T-cell (primary cell): ENCODE data around the gene IMP3. TPM values are rescaled to one million over a fixed set of nuclear protein-coding genes. Genes with fewer than 3 reads are reported as not detected.

ENCODE experiments used
- ATAC-seq, 4 experiments: fragments of 200-7000 bp in 3 of 4; fragments of 150-1000 bp in 1 of 4; cut with Tn5 transposase; replicated peaks in 1 of 4; 1 replicate in 3 of 4; 2 replicates in 1 of 4; pipeline ENCODE4 v1.10.0; 2021; ENCODE audit warnings: moderate library complexity in 3 of 4, mild to moderate bottlenecking in 2 of 4, moderate number of reproducible peaks in 1 of 4
- CTCF ChIA-PET, 2 donors: fragments of 300-600 bp; sonication (Branson Sonifier 250); formaldehyde crosslinking; loops; one replicate each; lab custom pipeline; 2022; ENCODE audit warnings: antibody characterized with exemption in 2 of 2; lab: Charles Lee
- POLR2A ChIA-PET, 2 donors: fragments of 300-600 bp; sonication (Branson Sonifier 250); formaldehyde crosslinking; loops; one replicate each; lab custom pipeline; 2022; ENCODE audit warnings: antibody characterized with exemption in 2 of 2; lab: Charles Lee
- DNase-seq, 35 experiments: peaks; one replicate each; pipeline versions ENCODE4 v3.0.0 to v3.0.0-alpha.2; 2013 to 2023
- H3K27ac ChIP-seq: one replicate; pipeline ENCODE4 v1.5.1; 2013; ENCODE audit warnings: low read length
- H3K27me3 ChIP-seq, 2 experiments: replicated peaks in 1 of 2; 1 replicate in 1 of 2; 2 replicates in 1 of 2; pipeline versions ENCODE4 v1.6.1 to v1.7.0; 2013; ENCODE audit warnings: low read length in 1 of 2, mixed read lengths in 1 of 2; ENCODE audit not compliant: control insufficient read depth in 2 of 2, insufficient read depth in 2 of 2; ENCODE audit errors: extremely low read depth in 1 of 2
- H3K36me3 ChIP-seq, 2 donors: 1 replicate in 1 of 2; 2 replicates in 1 of 2; pipeline versions ENCODE4 v1.6.1 to v1.7.0; 2013; ENCODE audit warnings: low read length in 1 of 2; ENCODE audit not compliant: control insufficient read depth in 2 of 2, insufficient read depth in 1 of 2; ENCODE audit errors: extremely low read depth in 1 of 2
- H3K4me1 ChIP-seq, 2 experiments: 1 replicate in 1 of 2; 2 replicates in 1 of 2; pipeline versions ENCODE4 v1.6.1 to v1.7.0; 2013; ENCODE audit warnings: low read length in 2 of 2, mixed read lengths in 1 of 2; ENCODE audit not compliant: insufficient read depth in 2 of 2, control insufficient read depth in 1 of 2; ENCODE audit errors: extremely low read depth in 1 of 2
- H3K4me3 ChIP-seq, 2 donors: 1 replicate in 1 of 2; 2 replicates in 1 of 2; pipeline versions ENCODE4 v1.5.1 to v1.7.0; 2013; ENCODE audit warnings: mild to moderate bottlenecking in 2 of 2, low read length in 1 of 2, moderate library complexity in 1 of 2; ENCODE audit not compliant: control insufficient read depth in 1 of 2; ENCODE audit errors: extremely low read depth in 1 of 2
- H3K9me3 ChIP-seq: 2 replicates; pipeline ENCODE4 v1.7.0; 2013
- H3K27ac Mint-ChIP-seq, 2 donors: one replicate each; pipeline ENCODE4 v1.8.0; 2020 to 2021; ENCODE audit warnings: mild to moderate bottlenecking in 2 of 2, mixed read lengths in 2 of 2
- H3K27me3 Mint-ChIP-seq, 2 donors: one replicate each; pipeline ENCODE4 v1.8.0; 2021 to 2022; ENCODE audit warnings: mixed read lengths in 2 of 2
- H3K36me3 Mint-ChIP-seq: one replicate; pipeline ENCODE4 v1.8.0; 2021; ENCODE audit warnings: mixed read lengths
- H3K4me1 Mint-ChIP-seq, 3 donors: one replicate each; pipeline ENCODE4 v1.8.0; 2020 to 2022; ENCODE audit warnings: mixed read lengths in 3 of 3, mild to moderate bottlenecking in 1 of 3
- H3K4me3 Mint-ChIP-seq, 3 donors: one replicate each; pipeline ENCODE4 v1.8.0; 2020 to 2022; ENCODE audit warnings: mild to moderate bottlenecking in 3 of 3, mixed read lengths in 3 of 3, moderate library complexity in 3 of 3
- H3K9me3 Mint-ChIP-seq, 3 donors: one replicate each; pipeline ENCODE4 v1.8.0; 2020 to 2022; ENCODE audit warnings: mixed read lengths in 3 of 3
- WGBS: methylation state at CpG from one replicate; pipeline ENCODE4 v1.1.5; 2013; ENCODE audit warnings: missing lambda C conversion rate; ENCODE audit not compliant: insufficient coverage; 5-methylcytosine and 5-hydroxymethylcytosine counted together
- total RNA-seq, 35 experiments: library from RNA in 6 of 35; stranded (reverse) in 6 of 35; fragments of 120-200 nt in 1 of 35; gene quantifications; one replicate each; pipeline versions ENCODE4 v1.2.1 to v1.2.4 and lab custom pipeline; 2013 to 2026

The IMP3 gene
- total RNA-seq, 5 donors from 2014 or later (not counting 1 experiment from before 2014, with no cell fraction given): 39.6 to 86.6 (median 81.8) TPM

GRCh38 chr15:75616766-75617165, 23.3 kb downstream of the IMP3 start:
- Histone ChIP-seq H3K36me3 (peaks cover 4 to 65% of the 10 kb centered on the region in 2 donors), H3K27me3 (no peaks in the 10 kb centered on the region), H3K27ac (no peak overlapping the region), H3K4me3 (no peak overlapping the region), H3K9me3 (no peaks in the 10 kb centered on the region), H3K4me1 (peaks cover 0 to 16% of the 10 kb centered on the region in 2 experiments)
- Mint-ChIP-seq H3K27me3 (no peaks in the 10 kb centered on the region), H3K4me3 (no peak overlapping the region), H3K4me1 (peaks cover 17 to 19% (median 17%) of the 10 kb centered on the region in 3 donors), H3K36me3 (peaks cover 57% of the 10 kb centered on the region), H3K9me3 (no peaks in the 10 kb centered on the region), H3K27ac (no peak overlapping the region)
- ATAC-seq (no peak), DNase-seq (no peak)
- POLR2A ChIA-PET: no interaction called here
- CTCF ChIA-PET: no interaction called here

DNA sequence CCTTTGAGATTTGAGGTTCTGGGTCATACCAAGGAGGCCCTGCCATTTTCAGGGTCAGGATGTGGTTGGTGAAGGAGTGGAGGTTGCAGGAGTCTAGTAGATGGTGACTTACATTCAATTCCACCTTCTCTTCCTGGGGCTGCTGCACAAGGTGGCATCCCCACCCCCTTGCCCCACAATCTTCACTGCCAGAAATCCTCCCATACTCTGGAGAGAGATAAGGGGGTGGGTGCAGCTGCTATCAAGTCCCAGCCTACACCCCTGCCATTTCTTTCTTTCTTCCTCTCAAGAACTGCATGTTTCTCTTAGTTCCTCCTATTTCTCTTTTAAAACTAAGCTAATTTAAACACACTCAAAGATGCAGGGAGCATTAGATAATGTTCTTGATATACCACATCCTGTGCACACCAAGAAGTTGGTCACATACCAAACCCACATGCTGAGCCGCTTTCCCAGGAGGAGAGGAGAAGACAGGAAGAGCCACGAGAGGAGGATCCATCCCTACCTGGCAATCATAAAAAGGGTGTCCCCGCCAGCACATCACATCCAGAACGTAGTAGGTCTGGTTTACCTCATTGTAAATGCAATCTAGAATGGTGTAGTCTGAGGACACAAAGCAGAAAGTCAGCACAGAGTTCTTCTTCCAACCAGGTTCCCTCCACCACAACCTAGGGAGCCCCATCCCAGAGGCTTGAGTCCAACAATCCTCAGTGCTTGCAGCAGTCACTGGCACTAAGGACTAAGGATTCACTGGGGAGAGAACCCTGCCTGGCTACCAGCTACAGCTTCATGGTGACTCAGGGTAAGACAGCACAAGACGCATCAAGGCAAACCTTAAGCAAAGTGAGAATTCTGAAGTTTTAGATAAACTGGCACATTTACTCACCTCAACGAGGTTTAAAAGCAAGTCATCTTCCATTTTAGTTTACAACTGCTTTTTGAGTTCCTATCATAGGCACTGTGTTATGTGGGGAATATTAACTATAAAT, 33.0 kb downstream of the IMP3 start:
- Mint-ChIP-seq H3K4me1 (peaks cover 39 to 53% (median 43%) of the 10 kb centered on the region in 3 donors), H3K4me3 (peak overlapping the region; percentile 40 to 62 (median 59)), H3K27ac (peak overlapping the region; percentile 92 to 99), H3K9me3 (no peaks in the 10 kb centered on the region), H3K36me3 (peaks cover 37% of the 10 kb centered on the region), H3K27me3 (no peaks in the 10 kb centered on the region)
- peak; percentile 80 to 84 (median 82) for ATAC-seq
- Histone ChIP-seq H3K36me3 (peaks cover 7 to 14% of the 10 kb centered on the region in 2 donors), H3K27ac (peak overlapping the region; percentile 86), H3K9me3 (no peaks in the 10 kb centered on the region), H3K4me1 (peaks cover 36 to 47% of the 10 kb centered on the region in 2 experiments), H3K4me3 (peak overlapping the region in 1 of 2 donors; percentile 21), H3K27me3 (no peaks in the 10 kb centered on the region)
- CTCF ChIA-PET: interaction anchor here in 1 of 2 donors (0.5 to 1.8 kb wide), 3 partner anchors 33 to 239 kb away, joined by 3 to 11 read pairs (median 4); partner anchors contain the start of genes IMP3, MAN2C1 and SIN3A
- no CpG with 5 or more reads among the region's 6 CpGs for WGBS
- POLR2A ChIA-PET: no interaction called here
- DNase-seq: peak in 26 of 35 experiments; percentile 3 to 49 (median 16)

GRCh38 chr15:75606026-75606425, 34.0 kb downstream of the IMP3 start:
- H3K4me3 ChIP-seq: peak overlapping the region in 1 of 2 donors; percentile 21
- peaks cover 40% of the 10 kb centered on the region for H3K36me3 Mint-ChIP-seq

GRCh38 chr15:75599401-75599800, 40.6 kb downstream of the IMP3 start:
- no peak for ATAC-seq
- Histone ChIP-seq H3K36me3 (peaks cover 2 to 52% of the 10 kb centered on the region in 2 donors), H3K9me3 (no peaks in the 10 kb centered on the region), H3K27me3 (no peaks in the 10 kb centered on the region), H3K4me1 (peaks cover 3 to 23% of the 10 kb centered on the region in 2 experiments), H3K4me3 (no peak overlapping the region), H3K27ac (no peak overlapping the region)
- Mint-ChIP-seq H3K36me3 (peaks cover 36% of the 10 kb centered on the region), H3K4me3 (no peak overlapping the region), H3K9me3 (no peaks in the 10 kb centered on the region), H3K4me1 (peaks cover 23 to 28% (median 26%) of the 10 kb centered on the region in 3 donors), H3K27ac (no peak overlapping the region), H3K27me3 (no peaks in the 10 kb centered on the region)
- ChIA-PET POLR2A (no interaction called here), CTCF (interaction anchor here in 1 of 2 donors (0.6 kb wide), 1 partner anchor 1811 kb away, joined by 3 read pairs; no protein-coding TSS in a partner anchor)
- 100% methylated on average over 1 of the region's 2 CpGs for WGBS
- no peak for DNase-seq

More at GRCh38 chr15:75606026-75606425, 34.0 kb downstream of the IMP3 start:
- ChIA-PET CTCF (interaction anchor here in 1 of 2 donors (1.8 kb wide), 1 partner anchor 34 kb away, joined by 11 read pairs; the partner anchor contains the start of gene IMP3), POLR2A (interaction anchor here in 1 of 2 donors (0.7 kb wide), 1 partner anchor 12 kb away, joined by 3 read pairs; no protein-coding TSS in a partner anchor)
- Mint-ChIP-seq H3K27ac (peak overlapping the region; percentile 92 to 99), H3K27me3 (no peaks in the 10 kb centered on the region), H3K4me1 (peaks cover 39 to 53% (median 46%) of the 10 kb centered on the region in 3 donors), H3K9me3 (no peaks in the 10 kb centered on the region), H3K4me3 (peak overlapping the region; percentile 40 to 62 (median 59))
- peaks cover 7 to 16% of the 10 kb centered on the region in 2 donors for H3K36me3 ChIP-seq
- H3K27me3 ChIP-seq: no peaks in the 10 kb centered on the region
- no peaks in the 10 kb centered on the region for H3K9me3 ChIP-seq
- peaks cover 36 to 47% of the 10 kb centered on the region in 2 experiments for H3K4me1 ChIP-seq
- WGBS: no CpG with 5 or more reads among the region's 8 CpGs
- DNase-seq (no peak), ATAC-seq (no peak)
- peak overlapping the region; percentile 86 for H3K27ac ChIP-seq

GRCh38 chr15:75598361-75598760, 41.7 kb downstream of the IMP3 start:
- H3K9me3 ChIP-seq: no peaks in the 10 kb centered on the region
- ATAC-seq: no peak
- no peaks in the 10 kb centered on the region for H3K9me3 Mint-ChIP-seq
- H3K4me1 ChIP-seq: peaks cover 3 to 20% of the 10 kb centered on the region in 2 experiments
- peaks cover 20 to 26% (median 25%) of the 10 kb centered on the region in 3 donors for H3K4me1 Mint-ChIP-seq
- POLR2A ChIA-PET: interaction anchor here in 1 of 2 donors (0.6 kb wide), 1 partner anchor 41 kb away, joined by 3 read pairs; the partner anchor contains the start of gene IMP3
- peak overlapping the region; percentile 11 to 74 for H3K27ac Mint-ChIP-seq
- H3K27me3 Mint-ChIP-seq: no peaks in the 10 kb centered on the region
- H3K4me3 Mint-ChIP-seq: no peak overlapping the region
- H3K36me3 ChIP-seq: peaks cover 2 to 52% of the 10 kb centered on the region in 2 donors
- H3K36me3 Mint-ChIP-seq: peaks cover 35% of the 10 kb centered on the region
- H3K27me3 ChIP-seq: no peaks in the 10 kb centered on the region
- CTCF ChIA-PET: interaction anchor here (0.6 to 1.1 kb wide), 3 partner anchors 42 to 255 kb away, joined by 3 to 7 read pairs (median 3); partner anchors contain the start of gene IMP3 (in 1 of the 2)
- no peak overlapping the region for H3K4me3 ChIP-seq
- no peak overlapping the region for H3K27ac ChIP-seq
- no peak for DNase-seq
- WGBS: no CpG with 5 or more reads among the region's 4 CpGs
